SK-N-SH (cell line): Measurements from ENCODE around the gene LMNB1. TPM values are rescaled to one million over a fixed set of nuclear protein-coding genes. Genes with fewer than 3 reads are reported as not detected.

Source experiments
- CTCF ChIA-PET: fragments of 300-600, 350-600 bp; formaldehyde crosslinking; extraction: SDS; loops from one replicate; lab custom pipeline; 2021; lab: Yijun Ruan, JAX
- POLR2A ChIA-PET: fragments of 350-600 bp; sonication (Branson Sonifier 250); formaldehyde crosslinking; extraction: SDS; loops from one replicate; lab custom pipeline; 2020; ENCODE audit warnings: antibody characterized with exemption, inconsistent platforms; lab: Yijun Ruan, JAX
- DNase-seq: peaks from one replicate; pipeline ENCODE4 v3.0.0; 2012
- H2AFZ ChIP-seq: fragments of 200-600 bp; sonication (generic); 2 replicates; pipeline ENCODE4 v1.8.1; 2016; ENCODE audit warnings: antibody characterized with exemption, mild to moderate bottlenecking, low read depth
- H3F3A ChIP-seq: fragments of 200-600 bp; sonication (generic); replicated peaks from 2 replicates; pipeline ENCODE3; 2016; ENCODE audit warnings: antibody characterized with exemption, mild to moderate bottlenecking; ENCODE audit not compliant: insufficient read depth
- H3K27ac ChIP-seq, 2 experiments: fragments of 200-500 bp in 1 of 2; fragments of 200-600 bp in 1 of 2; sonication (Bioruptor generic) in 1 of 2; sonication (generic), shearing (Covaris generic) in 1 of 2; 2 replicates each; pipeline versions ENCODE4 v1.5.1 to v1.6.1; 2014 to 2016; ENCODE audit warnings: low read depth in 2 of 2, inconsistent platforms in 1 of 2, low read length in 1 of 2, mild to moderate bottlenecking in 1 of 2, mixed read lengths in 1 of 2
- H3K27me3 ChIP-seq: fragments of 200-600 bp; sonication (generic), shearing (Covaris generic); 2 replicates; pipeline ENCODE4 v1.6.1; 2016; ENCODE audit warnings: mixed run types; ENCODE audit not compliant: insufficient read depth
- H3K36me3 ChIP-seq, 2 experiments: fragments of 200-500 bp in 1 of 2; fragments of 200-600 bp in 1 of 2; sonication (Bioruptor generic) in 1 of 2; sonication (generic) in 1 of 2; replicated peaks in 1 of 2; 2 replicates each; pipeline versions ENCODE3 to v1.5.1; 2014 to 2016; ENCODE audit warnings: low read length in 1 of 2, mild to moderate bottlenecking in 1 of 2; ENCODE audit not compliant: insufficient read depth in 2 of 2, control insufficient read depth in 1 of 2
- H3K4me1 ChIP-seq, 2 experiments: fragments of 200-500 bp in 1 of 2; fragments of 200-600 bp in 1 of 2; sonication (Bioruptor generic) in 1 of 2; sonication (generic), shearing (Covaris generic) in 1 of 2; 2 replicates each; pipeline versions ENCODE4 v1.5.1 to v1.6.1; 2014 to 2016; ENCODE audit warnings: low read depth in 1 of 2, low read length in 1 of 2, mixed run types in 1 of 2; ENCODE audit not compliant: insufficient read depth in 2 of 2, control insufficient read depth in 1 of 2
- H3K4me2 ChIP-seq: fragments of 200-600 bp; sonication (generic), shearing (Covaris generic); 2 replicates; pipeline ENCODE4 v1.6.1; 2017; ENCODE audit warnings: mixed run types
- H3K4me3 ChIP-seq, 2 experiments: fragments of 200-500 bp in 1 of 2; fragments of 200-600 bp in 1 of 2; sonication (Bioruptor generic) in 1 of 2; sonication (generic), shearing (Covaris generic) in 1 of 2; 2 replicates each; pipeline versions ENCODE4 v1.5.1 to v1.8.1; 2014 to 2016; ENCODE audit warnings: low read depth in 2 of 2, inconsistent platforms in 1 of 2, low read length in 1 of 2, mild to moderate bottlenecking in 1 of 2, mixed read lengths in 1 of 2, moderate library complexity in 1 of 2
- H3K79me2 ChIP-seq: fragments of 200-600 bp; sonication (generic); 2 replicates; pipeline ENCODE4 v1.8.1; 2017; ENCODE audit warnings: mild to moderate bottlenecking; ENCODE audit not compliant: insufficient read depth
- H3K9ac ChIP-seq: fragments of 200-600 bp; sonication (generic); 2 replicates; pipeline ENCODE4 v1.6.1; 2017; ENCODE audit warnings: mixed run types
- H3K9me2 ChIP-seq: fragments of 200-600 bp; sonication (generic); 2 replicates; pipeline ENCODE4 v1.6.1; 2017; ENCODE audit warnings: mixed run types
- H3K9me3 ChIP-seq: fragments of 200-600 bp; sonication (generic); 2 replicates; pipeline ENCODE4 v1.6.1; 2017; ENCODE audit warnings: mixed run types, mild to moderate bottlenecking, moderate library complexity
- H4K20me1 ChIP-seq: fragments of 200-600 bp; sonication (generic); 2 replicates; pipeline ENCODE4 v1.6.1; 2017; ENCODE audit warnings: mild to moderate bottlenecking, mixed run types; ENCODE audit not compliant: insufficient read depth
- CHD2 ChIP-seq: fragments of 150-350 bp; IDR thresholded peaks from 2 replicates; pipeline ENCODE4 v1.6.1; 2018; ENCODE audit warnings: low read length; ENCODE audit not compliant: partially characterized antibody
- EP300 ChIP-seq, 2 experiments: IDR thresholded peaks; 2 replicates each; pipeline versions ENCODE4 v1.4.0 to v1.6.1; 2012; ENCODE audit warnings: borderline replicate concordance in 1 of 2, low read depth in 1 of 2, low read length in 1 of 2
- EZH2phosphoT487 ChIP-seq: fragments of 200-600 bp; sonication (generic); IDR thresholded peaks from 2 replicates; pipeline ENCODE4 v1.6.1; 2017; ENCODE audit warnings: low read depth, mixed run types, mild to moderate bottlenecking, antibody characterized with exemption, moderate library complexity, borderline replicate concordance
- FOSL2 ChIP-seq: IDR thresholded peaks from 2 replicates; pipeline ENCODE4 v1.4.0; 2012; ENCODE audit warnings: low read depth, mild to moderate bottlenecking, moderate library complexity, borderline replicate concordance
- FOXJ3 ChIP-seq: sonication (generic); formaldehyde crosslinking; IDR thresholded peaks from 2 replicates; pipeline ENCODE4 v1.5.1; 2020; ENCODE audit warnings: mild to moderate bottlenecking, missing genetic modification reagents
- JUND ChIP-seq: IDR thresholded peaks from 2 replicates; pipeline ENCODE4 v1.4.0; 2012
- MAX ChIP-seq: IDR thresholded peaks from 2 replicates; pipeline ENCODE4 v1.4.0; 2012; ENCODE audit warnings: low read depth
- MEF2A ChIP-seq: IDR thresholded peaks from 2 replicates; pipeline ENCODE4 v1.4.0; 2012; ENCODE audit warnings: low read depth, borderline replicate concordance
- RAD21 ChIP-seq: IDR thresholded peaks from 2 replicates; pipeline ENCODE4 v1.6.1; 2012; ENCODE audit warnings: mild to moderate bottlenecking, low read length
- RCOR1 ChIP-seq: fragments of 150-350 bp; IDR thresholded peaks from 2 replicates; pipeline ENCODE4 v1.6.1; 2017; ENCODE audit warnings: antibody characterized with exemption, low read length
- RXRA ChIP-seq: IDR thresholded peaks from 2 replicates; pipeline ENCODE4 v1.4.0; 2012; ENCODE audit warnings: low read depth, mild to moderate bottlenecking, borderline replicate concordance
- SMC3 ChIP-seq: IDR thresholded peaks from 2 replicates; pipeline ENCODE4 v1.6.1; 2012; ENCODE audit warnings: low read depth, low read length, improper control_type of control experiment
- TAF1 ChIP-seq: IDR thresholded peaks from 2 replicates; pipeline ENCODE4 v1.6.1; 2012; ENCODE audit warnings: low read depth, mild to moderate bottlenecking, low read length, moderate library complexity, borderline replicate concordance
- TCF12 ChIP-seq: IDR thresholded peaks from 2 replicates; pipeline ENCODE4 v1.4.0; 2012
- USF1 ChIP-seq: IDR thresholded peaks from 2 replicates; pipeline ENCODE4 v1.4.0; 2012; ENCODE audit warnings: low read depth, borderline replicate concordance
- YY1 ChIP-seq: IDR thresholded peaks from 2 replicates; pipeline ENCODE4 v1.4.0; 2012; ENCODE audit warnings: low read depth, mild to moderate bottlenecking
- ZBTB33 ChIP-seq: IDR thresholded peaks from 2 replicates; pipeline ENCODE4 v1.4.0; 2012; ENCODE audit warnings: low read depth, borderline replicate concordance
- WGBS: methylation state at CpG from one replicate; pipeline ENCODE4 v1.1.6; 2017; ENCODE audit warnings: low lambda C conversion rate; 5-methylcytosine and 5-hydroxymethylcytosine counted together
- polyA plus RNA-seq, 3 experiments: library from polyadenylated mRNA; depleted of rRNA; stranded (reverse); fragments of >200 nt; gene quantifications; 2 replicates each; pipeline ENCODE4 v1.2.3, GENCODE V29; 2012

The LMNB1 gene
- polyA plus RNA-seq, 1 of the 3 experiments (the other 2 are of a cell fraction) = 34.9 TPM

GRCh38 chr5:126757713-126758357, 19.1 kb upstream of the LMNB1 start:
- no peak overlapping the region for H3K4me2 ChIP-seq
- no peak overlapping the region for H3K9ac ChIP-seq
- POLR2A ChIA-PET = no interaction called here
- H3F3A ChIP-seq = no peaks in the 10 kb centered on the region
- DNase-seq = no peak
- H3K36me3 ChIP-seq = no peaks in the 10 kb centered on the region
- WGBS = 70% methylated on average over 2 of the region's 2 CpGs
- H3K79me2 ChIP-seq = no peaks in the 10 kb centered on the region
- H2AFZ ChIP-seq = 0 out of 2 replicates have a peak overlapping the region, but pooled peaks have one; percentile 56
- H3K9me2 ChIP-seq = no peaks in the 10 kb centered on the region
- CTCF ChIA-PET = interaction anchor here (0.7 kb wide), 1 partner anchor 21 kb away, joined by 3 read pairs; no protein-coding TSS in a partner anchor
- TF ChIP-seq EZH2phosphoT487 (no peak), EP300 (IDR thresholded peaks at IDR 0.05; ENCODE audit: borderline replicate concordance in 1 of 2, low read depth in 1 of 2, low read length in 1 of 2) (no peak), FOSL2 (no peak), YY1 (no peak), TCF12 (no peak), RXRA (no peak)
- no peak overlapping the region for H3K4me3 ChIP-seq
- H3K9me3 ChIP-seq = no peaks in the 10 kb centered on the region
- no peak overlapping the region for H3K27ac ChIP-seq
- H4K20me1 ChIP-seq = no peaks in the 10 kb centered on the region
- H3K27me3 ChIP-seq = no peaks in the 10 kb centered on the region
- H3K4me1 ChIP-seq = peaks cover 0 to 3% of the 10 kb centered on the region in 2 experiments; a peak in 2 of 4 replicates

GRCh38 chr5:126763371-126763770, 13.6 kb upstream of the LMNB1 start:
- DNase-seq = no peak
- H3F3A ChIP-seq = no peaks in the 10 kb centered on the region
- H3K79me2 ChIP-seq = no peaks in the 10 kb centered on the region
- H3K9ac ChIP-seq = no peak overlapping the region
- H3K27me3 ChIP-seq = no peaks in the 10 kb centered on the region
- H4K20me1 ChIP-seq = no peaks in the 10 kb centered on the region
- no peak overlapping the region for H3K27ac ChIP-seq
- peaks cover 0 to 2% of the 10 kb centered on the region in 2 experiments; a peak in 2 of 4 replicates for H3K4me1 ChIP-seq
- TF ChIP-seq YY1 (no peak), MEF2A (no peak), FOSL2 (no peak), CHD2 (no peak), SMC3 (no peak), TCF12 (no peak), FOXJ3 (CRISPR knock-in tag) (no peak), JUND (no peak)
- POLR2A ChIA-PET = no interaction called here
- WGBS = 90% methylated on average over 5 of the region's 5 CpGs
- no peaks in the 10 kb centered on the region for H3K36me3 ChIP-seq
- CTCF ChIA-PET = no interaction called here
- no peaks in the 10 kb centered on the region for H3K9me3 ChIP-seq
- H3K4me2 ChIP-seq = no peak overlapping the region
- no peak overlapping the region for H3K4me3 ChIP-seq
- H2AFZ ChIP-seq = no peak overlapping the region
- H3K9me2 ChIP-seq = no peaks in the 10 kb centered on the region

- no peak for DNase-seq
- CTCF ChIA-PET = interaction anchor here (2.4 kb wide), 1 partner anchor 85 kb away, joined by 6 read pairs; no protein-coding TSS in a partner anchor
- 100% methylated on average over 1 of the region's 1 CpG for WGBS
- Histone ChIP-seq H3K9me3 (no peaks in the 10 kb centered on the region), H2AFZ (no peak overlapping the region), H3K27ac (no peak overlapping the region), H3K9ac (no peak overlapping the region), H4K20me1 (no peaks in the 10 kb centered on the region), H3K4me3 (no peak overlapping the region), H3F3A (no peaks in the 10 kb centered on the region), H3K9me2 (no peaks in the 10 kb centered on the region), H3K4me1 (no peaks in the 10 kb centered on the region), H3K27me3 (no peaks in the 10 kb centered on the region), H3K36me3 (no peaks in the 10 kb centered on the region), H3K4me2 (no peak overlapping the region), H3K79me2 (no peaks in the 10 kb centered on the region)
- POLR2A ChIA-PET = interaction anchor here (0.6 kb wide), 1 partner anchor 1010 kb away, joined by 3 read pairs; no protein-coding TSS in a partner anchor
- TF ChIP-seq EZH2phosphoT487 (no peak), RCOR1 (no peak), RAD21 (no peak), USF1 (no peak), ZBTB33 (no peak), MAX (no peak), TAF1 (no peak), SMC3 (no peak)
Measured at GRCh38 chr5:126769703-126770102, 7.2 kb upstream of the LMNB1 start.
